ENCODE measurements around the gene SLC26A6.

SLC26A6 gene

DNA sequence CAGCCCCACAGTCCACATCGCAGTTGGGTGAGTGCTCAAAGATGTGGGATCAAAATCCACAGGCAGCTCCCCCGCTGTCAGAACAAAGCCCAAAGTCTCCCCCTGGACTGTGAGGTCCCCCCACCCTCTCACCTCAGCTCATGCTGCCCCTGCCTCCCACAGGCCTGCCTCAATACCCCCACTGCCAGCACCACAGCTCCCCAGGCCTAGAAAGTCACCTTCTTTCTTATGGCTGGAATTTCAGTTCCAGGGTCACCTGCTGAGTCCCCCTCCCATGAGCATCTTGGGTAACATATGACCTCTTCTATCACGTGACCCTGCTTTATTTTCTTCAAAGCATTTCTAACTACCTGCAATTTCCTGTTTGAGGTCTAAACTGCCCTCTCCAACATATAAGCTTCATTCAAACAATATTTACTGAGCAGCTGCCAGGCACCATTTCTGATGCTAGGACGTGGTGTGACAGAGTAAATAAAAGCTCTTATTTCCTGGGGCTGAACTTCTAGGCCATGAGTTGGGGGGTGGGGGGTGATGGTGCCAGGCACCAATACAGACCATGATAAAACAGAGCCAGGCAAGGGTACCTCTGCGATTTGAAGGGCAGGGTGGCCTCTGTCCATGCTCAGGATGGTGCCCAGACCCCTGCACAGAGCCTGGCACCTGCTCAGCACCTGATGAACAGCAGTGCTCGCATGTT, 11.3 kb downstream of the SLC26A6 start:
- H3K27ac ChIP-seq (ENCODE audit: low read depth in 2 of 2, low read length in 2 of 2): peak overlapping the region; percentile 75 to 85
- H3K4me1 ChIP-seq (ENCODE audit: control insufficient read depth in 2 of 2, insufficient read depth in 2 of 2, low read length in 2 of 2): peaks cover 22 to 31% of the 10 kb centered on the region in 2 donors
- H3K9ac ChIP-seq (ENCODE audit: low read depth in 1 of 2, low read length in 2 of 2): peak overlapping the region in 1 of 2 donors; percentile 3

GRCh38 chr3:48621461-48621869, 13.8 kb downstream of the SLC26A6 start, which contains the start of gene TMEM89:
Gene TMEM89 (minus strand): TSS chr3:48621769. CDS start chr3:48621756, 13 bp downstream.
- Histone ChIP-seq H3K4me1 (ENCODE audit: control insufficient read depth in 2 of 2, insufficient read depth in 2 of 2, low read length in 2 of 2) (peaks cover 22 to 34% of the 10 kb centered on the region in 2 donors), H3K9me3 (ENCODE audit: control insufficient read depth in 2 of 2, low read length in 2 of 2) (peaks cover 8 to 9% of the 10 kb centered on the region in 2 donors), H3K27ac (ENCODE audit: low read depth in 2 of 2, low read length in 2 of 2) (peak within 1 kb of the TSS in 1 of 2 donors; percentile 93), H3K36me3 (ENCODE audit: control insufficient read depth in 2 of 2, insufficient read depth in 2 of 2, low read length in 2 of 2) (peaks cover 4 to 7% of the 10 kb centered on the region in 2 donors), H3K27me3 (ENCODE audit: control insufficient read depth in 2 of 2, insufficient read depth in 2 of 2, low read length in 2 of 2) (no peaks in the 10 kb centered on the region), H3K4me3 (ENCODE audit: low read length in 2 of 2) (no peak within 1 kb of the TSS), H3K9ac (ENCODE audit: low read depth in 1 of 2, low read length in 2 of 2) (no peak within 1 kb of the TSS)

More for the DNA sequence above, 11.3 kb downstream of the SLC26A6 start:
- Histone ChIP-seq H3K4me3 (ENCODE audit: low read length in 2 of 2) (no peak overlapping the region), H3K9me3 (ENCODE audit: control insufficient read depth in 2 of 2, low read length in 2 of 2) (no peaks in the 10 kb centered on the region), H3K27me3 (ENCODE audit: control insufficient read depth in 2 of 2, insufficient read depth in 2 of 2, low read length in 2 of 2) (no peaks in the 10 kb centered on the region), H3K36me3 (ENCODE audit: control insufficient read depth in 2 of 2, insufficient read depth in 2 of 2, low read length in 2 of 2) (peaks cover 18 to 31% of the 10 kb centered on the region in 2 donors)

- peaks cover 21 to 33% of the 10 kb centered on the region in 2 donors for H3K4me1 ChIP-seq (ENCODE audit: control insufficient read depth in 2 of 2, insufficient read depth in 2 of 2, low read length in 2 of 2)
These were observed 15.4 kb downstream of the SLC26A6 start for GRCh38 chr3:48619541-48620524.

GRCh38 chr3:48617559-48617958, 17.7 kb downstream of the SLC26A6 start:
- Histone ChIP-seq H3K36me3 (ENCODE audit: control insufficient read depth in 2 of 2, insufficient read depth in 2 of 2, low read length in 2 of 2) (no peaks in the 10 kb centered on the region), H3K4me3 (ENCODE audit: low read length in 2 of 2) (peak overlapping the region in 1 of 2 donors; percentile 26), H3K9me3 (ENCODE audit: control insufficient read depth in 2 of 2, low read length in 2 of 2) (peaks cover 8 to 9% of the 10 kb centered on the region in 2 donors), H3K27me3 (ENCODE audit: control insufficient read depth in 2 of 2, insufficient read depth in 2 of 2, low read length in 2 of 2) (no peaks in the 10 kb centered on the region), H3K27ac (ENCODE audit: low read depth in 2 of 2, low read length in 2 of 2) (peak overlapping the region; percentile 72 to 93), H3K9ac (ENCODE audit: low read depth in 1 of 2, low read length in 2 of 2) (no peak overlapping the region), H3K4me1 (ENCODE audit: control insufficient read depth in 2 of 2, insufficient read depth in 2 of 2, low read length in 2 of 2) (peaks cover 13 to 22% of the 10 kb centered on the region in 2 donors)

More at GRCh38 chr3:48619541-48620524, 15.4 kb downstream of the SLC26A6 start:
- H3K4me3 ChIP-seq (ENCODE audit: low read length in 2 of 2): peak overlapping the region in 1 of 2 donors; percentile 3
- peaks cover 8 to 9% of the 10 kb centered on the region in 2 donors for H3K9me3 ChIP-seq (ENCODE audit: control insufficient read depth in 2 of 2, low read length in 2 of 2)
- H3K27me3 ChIP-seq (ENCODE audit: control insufficient read depth in 2 of 2, insufficient read depth in 2 of 2, low read length in 2 of 2): no peaks in the 10 kb centered on the region
- peaks cover under 1 to 2% of the 10 kb centered on the region in 2 donors for H3K36me3 ChIP-seq (ENCODE audit: control insufficient read depth in 2 of 2, insufficient read depth in 2 of 2, low read length in 2 of 2)
- H3K9ac ChIP-seq (ENCODE audit: low read depth in 1 of 2, low read length in 2 of 2): peak overlapping the region in 1 of 2 donors; percentile 51
- H3K27ac ChIP-seq (ENCODE audit: low read depth in 2 of 2, low read length in 2 of 2): peak overlapping the region; percentile 72 to 93

GRCh38 chr3:48614044-48614443, 21.2 kb downstream of the SLC26A6 start:
- Histone ChIP-seq H3K36me3 (ENCODE audit: control insufficient read depth in 2 of 2, insufficient read depth in 2 of 2, low read length in 2 of 2) (no peaks in the 10 kb centered on the region), H3K4me3 (ENCODE audit: low read length in 2 of 2) (no peak overlapping the region), H3K9ac (ENCODE audit: low read depth in 1 of 2, low read length in 2 of 2) (no peak overlapping the region), H3K9me3 (ENCODE audit: control insufficient read depth in 2 of 2, low read length in 2 of 2) (peaks cover 8 to 9% of the 10 kb centered on the region in 2 donors), H3K27me3 (ENCODE audit: control insufficient read depth in 2 of 2, insufficient read depth in 2 of 2, low read length in 2 of 2) (no peaks in the 10 kb centered on the region), H3K27ac (ENCODE audit: low read depth in 2 of 2, low read length in 2 of 2) (no peak overlapping the region), H3K4me1 (ENCODE audit: control insufficient read depth in 2 of 2, insufficient read depth in 2 of 2, low read length in 2 of 2) (peaks cover 2 to 3% of the 10 kb centered on the region in 2 donors)

- no peak overlapping the region for H3K4me3 ChIP-seq (ENCODE audit: low read length in 2 of 2)
- H3K27me3 ChIP-seq (ENCODE audit: control insufficient read depth in 2 of 2, insufficient read depth in 2 of 2, low read length in 2 of 2): no peaks in the 10 kb centered on the region
- H3K4me1 ChIP-seq (ENCODE audit: control insufficient read depth in 2 of 2, insufficient read depth in 2 of 2, low read length in 2 of 2): peaks cover 8 to 9% of the 10 kb centered on the region in 2 donors
- peaks cover 0 to 3% of the 10 kb centered on the region in 2 donors for H3K36me3 ChIP-seq (ENCODE audit: control insufficient read depth in 2 of 2, insufficient read depth in 2 of 2, low read length in 2 of 2)
- peaks cover 4% of the 10 kb centered on the region in 2 donors for H3K9me3 ChIP-seq (ENCODE audit: control insufficient read depth in 2 of 2, low read length in 2 of 2)
- H3K27ac ChIP-seq (ENCODE audit: low read depth in 2 of 2, low read length in 2 of 2): no peak overlapping the region
- no peak overlapping the region for H3K9ac ChIP-seq (ENCODE audit: low read depth in 1 of 2, low read length in 2 of 2)
These were observed 23.0 kb downstream of the SLC26A6 start for GRCh38 chr3:48612309-48612708.

GRCh38 chr3:48609088-48610005, 25.9 kb downstream of the SLC26A6 start, which contains the start of gene UQCRC1:
Gene UQCRC1 (minus strand): TSS chr3:48609646. CDS start chr3:48609620, 26 bp downstream.
- no peaks in the 10 kb centered on the region for H3K9me3 ChIP-seq (ENCODE audit: control insufficient read depth in 2 of 2, low read length in 2 of 2)
- peaks cover 8 to 9% of the 10 kb centered on the region in 2 donors for H3K4me1 ChIP-seq (ENCODE audit: control insufficient read depth in 2 of 2, insufficient read depth in 2 of 2, low read length in 2 of 2)
- H3K36me3 ChIP-seq (ENCODE audit: control insufficient read depth in 2 of 2, insufficient read depth in 2 of 2, low read length in 2 of 2): peaks cover 19 to 22% of the 10 kb centered on the region in 2 donors
- peak within 1 kb of the TSS; percentile 85 to 87 for H3K27ac ChIP-seq (ENCODE audit: low read depth in 2 of 2, low read length in 2 of 2)
- H3K9ac ChIP-seq (ENCODE audit: low read depth in 1 of 2, low read length in 2 of 2): peak within 1 kb of the TSS; percentile 89 to 96
- H3K4me3 ChIP-seq (ENCODE audit: low read length in 2 of 2): peak within 1 kb of the TSS; percentile 86 to 97
- H3K27me3 ChIP-seq (ENCODE audit: control insufficient read depth in 2 of 2, insufficient read depth in 2 of 2, low read length in 2 of 2): no peaks in the 10 kb centered on the region

GRCh38 chr3:48607519-48607918, 27.7 kb downstream of the SLC26A6 start:
- peaks cover 8 to 9% of the 10 kb centered on the region in 2 donors for H3K4me1 ChIP-seq (ENCODE audit: control insufficient read depth in 2 of 2, insufficient read depth in 2 of 2, low read length in 2 of 2)
- peak overlapping the region in 1 of 2 donors; percentile 2 for H3K9ac ChIP-seq (ENCODE audit: low read depth in 1 of 2, low read length in 2 of 2)
- H3K36me3 ChIP-seq (ENCODE audit: control insufficient read depth in 2 of 2, insufficient read depth in 2 of 2, low read length in 2 of 2): peaks cover 37 to 40% of the 10 kb centered on the region in 2 donors
- H3K9me3 ChIP-seq (ENCODE audit: control insufficient read depth in 2 of 2, low read length in 2 of 2): no peaks in the 10 kb centered on the region
- no peaks in the 10 kb centered on the region for H3K27me3 ChIP-seq (ENCODE audit: control insufficient read depth in 2 of 2, insufficient read depth in 2 of 2, low read length in 2 of 2)
- no peak overlapping the region for H3K27ac ChIP-seq (ENCODE audit: low read depth in 2 of 2, low read length in 2 of 2)
- no peak overlapping the region for H3K4me3 ChIP-seq (ENCODE audit: low read length in 2 of 2)

- Histone ChIP-seq H3K9ac (ENCODE audit: low read depth in 1 of 2, low read length in 2 of 2) (no peak overlapping the region), H3K4me3 (ENCODE audit: low read length in 2 of 2) (no peak overlapping the region), H3K27ac (ENCODE audit: low read depth in 2 of 2, low read length in 2 of 2) (no peak overlapping the region), H3K36me3 (ENCODE audit: control insufficient read depth in 2 of 2, insufficient read depth in 2 of 2, low read length in 2 of 2) (peaks cover 77 to 80% of the 10 kb centered on the region in 2 donors), H3K9me3 (ENCODE audit: control insufficient read depth in 2 of 2, low read length in 2 of 2) (no peaks in the 10 kb centered on the region), H3K27me3 (ENCODE audit: control insufficient read depth in 2 of 2, insufficient read depth in 2 of 2, low read length in 2 of 2) (no peaks in the 10 kb centered on the region), H3K4me1 (ENCODE audit: control insufficient read depth in 2 of 2, insufficient read depth in 2 of 2, low read length in 2 of 2) (peaks cover 7 to 8% of the 10 kb centered on the region in 2 donors)
These were observed 33.7 kb downstream of the SLC26A6 start for GRCh38 chr3:48601622-48601994.

All from mucosa of rectum (tissue), 2 donors.